ENCODE measurements around the gene FGFBP3.
"Not testable (repeated sequence)": the region's sequence is repeated elsewhere in the genome, so short reads cannot be mapped to it uniquely, and the experiment has no call there.

FGFBP3 gene

GRCh38 chr10:91901784-91902677 lies 7.3 kb downstream of the FGFBP3 start:
- no peak for DNase-seq

- no peak for DNase-seq
Measured at GRCh38 chr10:91897421-91897820, 11.9 kb downstream of the FGFBP3 start.

- no peak for DNase-seq
Measured at GRCh38 chr10:91896212-91896756, 13.0 kb downstream of the FGFBP3 start.

- DNase-seq: not testable (repeated sequence)
Measured at GRCh38 chr10:91894261-91894685, 15.0 kb downstream of the FGFBP3 start.

GRCh38 chr10:91893051-91893450 lies 16.2 kb downstream of the FGFBP3 start:
- no peak for DNase-seq

- DNase-seq: no peak
Measured at GRCh38 chr10:91891125-91892001, 17.9 kb downstream of the FGFBP3 start.

GRCh38 chr10:91887272-91888076 lies 21.8 kb downstream of the FGFBP3 start:
- no peak for DNase-seq

- DNase-seq: no peak
Measured at GRCh38 chr10:91886954-91887271, 22.4 kb downstream of the FGFBP3 start.

- no peak for DNase-seq
Measured at GRCh38 chr10:91885362-91886079, 23.8 kb downstream of the FGFBP3 start.

GRCh38 chr10:91884536-91884935 lies 24.8 kb downstream of the FGFBP3 start:
- no peak for DNase-seq

GRCh38 chr10:91883549-91884444 lies 25.5 kb downstream of the FGFBP3 start:
- DNase-seq: no peak

GRCh38 chr10:91880310-91880709 lies 29.0 kb downstream of the FGFBP3 start:
- no peak for DNase-seq

GRCh38 chr10:91879515-91880170 lies 29.6 kb downstream of the FGFBP3 start:
- no peak for DNase-seq

GRCh38 chr10:91875779-91876178 lies 33.5 kb downstream of the FGFBP3 start:
- no peak for DNase-seq

- no peak for DNase-seq
Measured at GRCh38 chr10:91875156-91875555, 34.1 kb downstream of the FGFBP3 start.

GRCh38 chr10:91865562-91866081 lies 43.7 kb downstream of the FGFBP3 start:
- no peak for DNase-seq

GRCh38 chr10:91864744-91865143 lies 44.5 kb downstream of the FGFBP3 start:
- no peak for DNase-seq

- DNase-seq: no peak
Measured at GRCh38 chr10:91864099-91864498, 45.2 kb downstream of the FGFBP3 start.

- no peak for DNase-seq
Measured at GRCh38 chr10:91860885-91861284, 48.4 kb downstream of the FGFBP3 start.

GRCh38 chr10:91856637-91857036 lies 52.6 kb downstream of the FGFBP3 start:
- DNase-seq: no peak
